Liver (tissue), 9 donors: ENCODE data around the gene LMTK3. TPM values are rescaled to one million over a fixed set of nuclear protein-coding genes. Genes with fewer than 3 reads are reported as not detected.

Source experiments
- DNase-seq: peaks from one replicate; pipeline ENCODE4 v3.0.0-alpha.2; 2017; ENCODE audit warnings: low spot score
- H3K27ac ChIP-seq, 2 donors: one replicate each; pipeline ENCODE4 v1.7.0; 2013; ENCODE audit warnings: inconsistent platforms in 2 of 2, low read length in 2 of 2, control low read depth in 1 of 2, low read depth in 1 of 2, mild to moderate bottlenecking in 1 of 2
- H3K27me3 ChIP-seq, 4 donors: one replicate each; pipeline versions ENCODE4 v1.6.1 to v1.7.0; 2013; ENCODE audit warnings: low read length in 3 of 4, inconsistent platforms in 1 of 4, mild to moderate bottlenecking in 1 of 4, moderate library complexity in 1 of 4; ENCODE audit not compliant: control insufficient read depth in 4 of 4, insufficient read depth in 4 of 4
- H3K36me3 ChIP-seq, 4 donors: one replicate each; pipeline versions ENCODE4 v1.6.1 to v1.7.0; 2013; ENCODE audit warnings: low read length in 3 of 4, mild to moderate bottlenecking in 3 of 4, low read depth in 1 of 4, moderate library complexity in 1 of 4; ENCODE audit not compliant: control insufficient read depth in 4 of 4, insufficient read depth in 3 of 4
- H3K4me1 ChIP-seq, 4 donors: one replicate each; pipeline versions ENCODE4 v1.6.1 to v1.7.0; 2013; ENCODE audit warnings: low read length in 3 of 4, mild to moderate bottlenecking in 3 of 4, moderate library complexity in 1 of 4; ENCODE audit not compliant: control insufficient read depth in 4 of 4, insufficient read depth in 4 of 4
- H3K4me3 ChIP-seq, 3 donors: one replicate each; pipeline versions ENCODE4 v1.6.1 to v1.7.0; 2013; ENCODE audit warnings: low read length in 3 of 3, control low read depth in 1 of 3, low read depth in 1 of 3, mild to moderate bottlenecking in 1 of 3
- H3K9ac ChIP-seq, 2 donors: one replicate each; pipeline ENCODE4 v1.7.0; 2013; ENCODE audit warnings: low read length in 2 of 2, mild to moderate bottlenecking in 2 of 2, moderate library complexity in 2 of 2, control low read depth in 1 of 2, low read depth in 1 of 2
- H3K9me3 ChIP-seq, 4 donors: one replicate each; pipeline versions ENCODE4 v1.6.1 to v1.7.0; 2013; ENCODE audit warnings: low read length in 3 of 4; ENCODE audit not compliant: control insufficient read depth in 4 of 4
- ATF3 ChIP-seq: IDR thresholded peaks from 2 replicates; pipeline ENCODE4 v1.6.1; 2016; ENCODE audit warnings: antibody characterized with exemption
- CTCF ChIP-seq: fragments of 150-350 bp; IDR thresholded peaks from 2 replicates; pipeline ENCODE4 v1.5.1; 2017; ENCODE audit warnings: improper control_type of control experiment, low read depth, low read length; ENCODE audit not compliant: missing input control
- EGR1 ChIP-seq, 2 donors: IDR thresholded peaks; 2 replicates each; pipeline ENCODE4 v1.6.1; 2016 to 2018; ENCODE audit warnings: antibody characterized with exemption in 2 of 2, low read depth in 2 of 2
- FOXA2 ChIP-seq: IDR thresholded peaks from 2 replicates; pipeline ENCODE4 v1.6.1; 2016; ENCODE audit warnings: antibody characterized with exemption
- GABPA ChIP-seq, 2 donors: IDR thresholded peaks in 1 of 2; conservative IDR thresholded peaks in 1 of 2; 2 replicates each; pipeline ENCODE4 v1.6.1; 2016; ENCODE audit warnings: antibody characterized with exemption in 2 of 2, mild to moderate bottlenecking in 1 of 2, moderate library complexity in 1 of 2
- HNF4A ChIP-seq, 2 donors: conservative IDR thresholded peaks; 2 replicates each; pipeline ENCODE4 v1.6.1; 2016; ENCODE audit warnings: antibody characterized with exemption in 2 of 2, mild to moderate bottlenecking in 2 of 2
- HNF4G ChIP-seq: IDR thresholded peaks from 2 replicates; pipeline ENCODE4 v1.6.1; 2016; ENCODE audit warnings: antibody characterized with exemption
- JUND ChIP-seq, 2 donors: IDR thresholded peaks; 2 replicates each; pipeline ENCODE4 v1.6.1; 2016; ENCODE audit warnings: antibody characterized with exemption in 2 of 2
- MAX ChIP-seq: IDR thresholded peaks from 2 replicates; pipeline ENCODE4 v1.6.1; 2016; ENCODE audit warnings: antibody characterized with exemption
- NR2F2 ChIP-seq: IDR thresholded peaks from 2 replicates; pipeline ENCODE4 v1.6.1; 2016; ENCODE audit warnings: antibody characterized with exemption
- RAD21 ChIP-seq, 2 donors: IDR thresholded peaks; 2 replicates each; pipeline ENCODE4 v1.6.1; 2016; ENCODE audit warnings: antibody characterized with exemption in 2 of 2, mild to moderate bottlenecking in 2 of 2
- REST ChIP-seq: IDR thresholded peaks from 2 replicates; pipeline ENCODE4 v1.6.1; 2016; ENCODE audit warnings: antibody characterized with exemption, mild to moderate bottlenecking
- RXRA ChIP-seq, 2 donors: IDR thresholded peaks; 2 replicates each; pipeline ENCODE4 v1.6.1; 2017 to 2018; ENCODE audit warnings: antibody characterized with exemption in 2 of 2, mild to moderate bottlenecking in 1 of 2
- TAF1 ChIP-seq: conservative IDR thresholded peaks from 2 replicates; pipeline ENCODE4 v1.6.1; 2016; ENCODE audit warnings: antibody characterized with exemption, mild to moderate bottlenecking
- YY1 ChIP-seq: IDR thresholded peaks from 2 replicates; pipeline ENCODE4 v1.6.1; 2016; ENCODE audit warnings: antibody characterized with exemption, mild to moderate bottlenecking
- ZBTB33 ChIP-seq: IDR thresholded peaks from 2 replicates; pipeline ENCODE4 v1.6.1; 2016; ENCODE audit warnings: antibody characterized with exemption
- WGBS: extraction: QIAGEN DNeasy Blood & Tissue Kit; methylation state at CpG from one replicate; pipeline ENCODE4 v1.1.7; 2013; 5-methylcytosine and 5-hydroxymethylcytosine counted together
- polyA plus RNA-seq, 2 donors: library from polyadenylated mRNA; stranded (reverse) in 1 of 2; unstranded in 1 of 2; fragments of 200-250 nt in 1 of 2; fragments of >200 nt in 1 of 2; fragmentation: Nextera tagmentation in 1 of 2; extraction: Ambion mirVana in 1 of 2; gene quantifications; one replicate each; pipeline versions ENCODE4 v1.2.1 to v1.2.3, GENCODE V29; 2013 to 2015
- total RNA-seq, 2 donors: library from RNA; depleted of rRNA; stranded (reverse); fragments of >200 nt; gene quantifications; one replicate each; pipeline ENCODE4 v1.2.3, GENCODE V29; 2014
- donor health status: healthy.
- donor health status: healthy.
- donor health status: healthy.
- donor health status: healthy.
- donor health status: healthy.

The LMTK3 gene
- total and polyA plus RNA-seq, 4 donors: 0.08 TPM; not detected in 2

GRCh38 chr19:48451624-48452023, 60.0 kb downstream of the LMTK3 start:
- Histone ChIP-seq H3K4me3 (no peak overlapping the region), H3K4me1 (peaks cover 0 to 7% (median 6%) of the 10 kb centered on the region in 4 donors), H3K27ac (no peak overlapping the region), H3K36me3 (peaks cover 23 to 71% (median 33%) of the 10 kb centered on the region in 4 donors), H3K27me3 (no peaks in the 10 kb centered on the region), H3K9ac (no peak overlapping the region), H3K9me3 (no peaks in the 10 kb centered on the region)
- DNase-seq: no peak
- TF ChIP-seq ZBTB33: no peak
- no peak for TF ChIP-seq CTCF
- no peak for TF ChIP-seq YY1
- no peak for TF ChIP-seq ATF3
- no peak for TF ChIP-seq HNF4A (conservative IDR thresholded peaks at IDR 0.05)
- no peak for TF ChIP-seq TAF1
- no peak for TF ChIP-seq MAX
- TF ChIP-seq RXRA (IDR thresholded peaks at IDR 0.05): no peak
- TF ChIP-seq RAD21 (IDR thresholded peaks at IDR 0.05): no peak
- TF ChIP-seq NR2F2: no peak
- TF ChIP-seq HNF4G: no peak
- no peak for TF ChIP-seq FOXA2
- TF ChIP-seq GABPA (IDR thresholded peaks at IDR 0.05 in 1 of 2, conservative IDR thresholded peaks at IDR 0.05 in 1 of 2): no peak
- TF ChIP-seq JUND (IDR thresholded peaks at IDR 0.05): no peak
- no peak for TF ChIP-seq REST
- no peak for TF ChIP-seq EGR1 (IDR thresholded peaks at IDR 0.05; ENCODE audit: low read depth in 2 of 2)
- WGBS: 96% methylated on average over 12 of the region's 12 CpGs

- Histone ChIP-seq H3K9ac (no peak overlapping the region), H3K9me3 (no peaks in the 10 kb centered on the region), H3K4me1 (peaks cover 0 to 12% (median 10%) of the 10 kb centered on the region in 4 donors), H3K36me3 (peaks cover 23 to 64% (median 32%) of the 10 kb centered on the region in 4 donors), H3K27ac (no peak overlapping the region), H3K4me3 (no peak overlapping the region), H3K27me3 (no peaks in the 10 kb centered on the region)
- WGBS: 98% methylated on average over 15 of the region's 15 CpGs
- DNase-seq: no peak
- TF ChIP-seq MAX (no peak), EGR1 (IDR thresholded peaks at IDR 0.05; ENCODE audit: low read depth in 2 of 2) (no peak), FOXA2 (no peak), JUND (IDR thresholded peaks at IDR 0.05) (no peak), HNF4G (no peak), TAF1 (no peak), HNF4A (conservative IDR thresholded peaks at IDR 0.05) (no peak), ATF3 (no peak), CTCF (no peak), REST (no peak)
Measured at GRCh38 chr19:48450863-48451262, 60.8 kb downstream of the LMTK3 start.
